Mesothelial cell of epicardium (in vitro differentiated cells): Measurements from ENCODE around the gene CRTC1. TPM values are rescaled to one million over a fixed set of nuclear protein-coding genes. Genes with fewer than 3 reads are reported as not detected.

Experiments
- DNase-seq, 2 experiments: peaks; one replicate each; pipeline ENCODE4 v3.0.0; 2021; ENCODE audit warnings: low spot score in 2 of 2; ENCODE audit not compliant: unreplicated experiment in 2 of 2
- H3K27ac Mint-ChIP-seq: 2 replicates; pipeline ENCODE4 v1.8.0; 2021; ENCODE audit warnings: mixed read lengths
- H3K27me3 Mint-ChIP-seq: 2 replicates; pipeline ENCODE4 v1.8.0; 2021; ENCODE audit warnings: low read depth, mixed read lengths
- H3K36me3 Mint-ChIP-seq: 2 replicates; pipeline ENCODE4 v1.8.0; 2021; ENCODE audit warnings: mixed read lengths
- H3K4me1 Mint-ChIP-seq: 2 replicates; pipeline ENCODE4 v1.8.0; 2021; ENCODE audit warnings: mixed read lengths
- H3K4me3 Mint-ChIP-seq: 2 replicates; pipeline ENCODE4 v1.8.0; 2021; ENCODE audit warnings: mild to moderate bottlenecking, moderate library complexity, mixed read lengths
- H3K9me3 Mint-ChIP-seq: 2 replicates; pipeline ENCODE4 v1.8.0; 2021; ENCODE audit warnings: mixed read lengths
- total RNA-seq: library from RNA; stranded (reverse); gene quantifications from 3 replicates; pipeline ENCODE4 v1.2.1, GENCODE V29; 2021
- TF ChIP-seq, protein P1 (sequence below): fragments of 200-600 bp; sonication (generic); IDR thresholded peaks from one replicate; pipeline ENCODE4 v1.5.0; 2021; ENCODE audit warnings: antibody characterized with exemption; ENCODE audit not compliant: unreplicated experiment

The CRTC1 gene
- total RNA-seq, 1 donor from 2014 or later = 31.9 TPM

DNA sequence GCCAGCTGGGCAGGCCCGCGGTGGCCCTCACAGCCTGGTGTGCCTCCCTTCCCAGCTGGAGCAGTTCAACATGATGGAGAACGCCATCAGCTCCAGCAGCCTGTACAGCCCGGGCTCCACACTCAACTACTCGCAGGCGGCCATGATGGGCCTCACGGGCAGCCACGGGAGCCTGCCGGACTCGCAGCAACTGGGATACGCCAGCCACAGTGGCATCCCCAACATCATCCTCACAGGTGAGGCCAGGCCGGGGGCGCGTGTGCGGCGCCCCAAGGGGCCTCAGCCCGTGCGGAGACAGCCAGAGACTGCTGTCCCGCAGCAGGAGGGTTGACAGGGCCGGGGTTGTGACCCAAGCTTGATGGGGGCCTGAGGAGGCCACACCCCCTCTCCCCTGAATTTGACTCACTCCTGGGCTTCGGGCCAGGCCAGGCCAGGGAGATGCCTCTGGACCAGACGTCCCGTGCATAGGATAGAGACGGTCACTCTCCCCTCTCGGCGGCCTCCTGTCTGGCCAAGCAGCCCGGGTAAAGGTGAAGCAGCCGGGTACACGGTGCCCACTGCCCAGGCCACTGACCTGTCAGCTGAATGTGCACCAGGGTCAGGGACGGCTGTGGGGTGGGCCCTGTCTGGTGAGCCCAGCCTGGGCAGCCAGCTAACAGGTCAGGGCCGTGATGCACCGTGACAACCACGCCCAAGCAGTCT is 92.3 kb downstream of the CRTC1 start:
- peaks cover 38% of the 10 kb centered on the region for H3K27me3 Mint-ChIP-seq
- TF ChIP-seq, protein P1, sequence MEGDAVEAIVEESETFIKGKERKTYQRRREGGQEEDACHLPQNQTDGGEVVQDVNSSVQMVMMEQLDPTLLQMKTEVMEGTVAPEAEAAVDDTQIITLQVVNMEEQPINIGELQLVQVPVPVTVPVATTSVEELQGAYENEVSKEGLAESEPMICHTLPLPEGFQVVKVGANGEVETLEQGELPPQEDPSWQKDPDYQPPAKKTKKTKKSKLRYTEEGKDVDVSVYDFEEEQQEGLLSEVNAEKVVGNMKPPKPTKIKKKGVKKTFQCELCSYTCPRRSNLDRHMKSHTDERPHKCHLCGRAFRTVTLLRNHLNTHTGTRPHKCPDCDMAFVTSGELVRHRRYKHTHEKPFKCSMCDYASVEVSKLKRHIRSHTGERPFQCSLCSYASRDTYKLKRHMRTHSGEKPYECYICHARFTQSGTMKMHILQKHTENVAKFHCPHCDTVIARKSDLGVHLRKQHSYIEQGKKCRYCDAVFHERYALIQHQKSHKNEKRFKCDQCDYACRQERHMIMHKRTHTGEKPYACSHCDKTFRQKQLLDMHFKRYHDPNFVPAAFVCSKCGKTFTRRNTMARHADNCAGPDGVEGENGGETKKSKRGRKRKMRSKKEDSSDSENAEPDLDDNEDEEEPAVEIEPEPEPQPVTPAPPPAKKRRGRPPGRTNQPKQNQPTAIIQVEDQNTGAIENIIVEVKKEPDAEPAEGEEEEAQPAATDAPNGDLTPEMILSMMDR = no peak
- DNase-seq = peak in 1 of 2 experiments; percentile 15
- no peaks in the 10 kb centered on the region for H3K36me3 Mint-ChIP-seq
- no peak overlapping the region for H3K4me3 Mint-ChIP-seq
- no peaks in the 10 kb centered on the region for H3K9me3 Mint-ChIP-seq
- H3K4me1 Mint-ChIP-seq = peaks cover 5% of the 10 kb centered on the region
- no peak overlapping the region for H3K27ac Mint-ChIP-seq

DNA sequence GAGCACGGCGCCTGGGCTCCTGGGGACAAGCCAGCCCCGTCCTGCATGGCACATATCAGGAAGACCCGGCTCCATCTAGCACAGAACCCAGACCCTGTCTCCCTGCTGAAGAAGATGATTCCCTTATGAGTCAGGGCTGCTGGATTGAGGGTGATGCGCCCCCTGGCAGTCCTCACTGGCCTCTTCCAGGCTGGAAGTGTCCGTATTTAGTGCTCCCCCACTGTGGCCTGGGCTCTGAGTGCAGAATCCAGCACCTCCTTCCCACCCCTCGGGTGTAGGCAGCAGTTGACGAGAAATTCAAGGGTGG is 92.8 kb downstream of the CRTC1 start:
- no peaks in the 10 kb centered on the region for H3K36me3 Mint-ChIP-seq
- peaks cover 38% of the 10 kb centered on the region for H3K27me3 Mint-ChIP-seq
- no peak overlapping the region for H3K4me3 Mint-ChIP-seq
- peaks cover 5% of the 10 kb centered on the region for H3K4me1 Mint-ChIP-seq
- H3K27ac Mint-ChIP-seq = no peak overlapping the region
- TF ChIP-seq, protein P1 = no peak
- H3K9me3 Mint-ChIP-seq = no peaks in the 10 kb centered on the region
- DNase-seq = no peak

DNA sequence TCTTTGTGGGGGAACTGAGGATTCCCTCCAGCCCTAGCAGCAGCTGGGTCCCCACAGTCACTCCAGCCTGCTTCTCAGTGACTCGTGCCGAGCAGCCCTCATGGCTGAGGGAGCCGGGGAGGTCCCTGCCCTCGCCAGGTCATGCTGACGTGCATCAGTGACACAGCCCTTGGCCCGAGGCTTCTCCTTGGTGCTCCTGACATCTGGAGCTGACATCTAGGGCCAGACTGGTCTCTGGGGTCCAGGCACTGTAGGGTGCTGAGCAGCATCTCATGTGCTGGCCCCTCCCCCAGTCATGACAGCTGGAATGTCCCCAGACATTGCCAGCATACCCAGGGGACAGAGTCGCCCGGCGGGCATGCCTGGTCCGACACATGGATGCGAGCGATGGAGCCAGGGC is 93.3 kb downstream of the CRTC1 start:
- Mint-ChIP-seq H3K9me3 (no peaks in the 10 kb centered on the region), H3K4me1 (peaks cover 5% of the 10 kb centered on the region), H3K27me3 (peaks cover 38% of the 10 kb centered on the region)

DNA sequence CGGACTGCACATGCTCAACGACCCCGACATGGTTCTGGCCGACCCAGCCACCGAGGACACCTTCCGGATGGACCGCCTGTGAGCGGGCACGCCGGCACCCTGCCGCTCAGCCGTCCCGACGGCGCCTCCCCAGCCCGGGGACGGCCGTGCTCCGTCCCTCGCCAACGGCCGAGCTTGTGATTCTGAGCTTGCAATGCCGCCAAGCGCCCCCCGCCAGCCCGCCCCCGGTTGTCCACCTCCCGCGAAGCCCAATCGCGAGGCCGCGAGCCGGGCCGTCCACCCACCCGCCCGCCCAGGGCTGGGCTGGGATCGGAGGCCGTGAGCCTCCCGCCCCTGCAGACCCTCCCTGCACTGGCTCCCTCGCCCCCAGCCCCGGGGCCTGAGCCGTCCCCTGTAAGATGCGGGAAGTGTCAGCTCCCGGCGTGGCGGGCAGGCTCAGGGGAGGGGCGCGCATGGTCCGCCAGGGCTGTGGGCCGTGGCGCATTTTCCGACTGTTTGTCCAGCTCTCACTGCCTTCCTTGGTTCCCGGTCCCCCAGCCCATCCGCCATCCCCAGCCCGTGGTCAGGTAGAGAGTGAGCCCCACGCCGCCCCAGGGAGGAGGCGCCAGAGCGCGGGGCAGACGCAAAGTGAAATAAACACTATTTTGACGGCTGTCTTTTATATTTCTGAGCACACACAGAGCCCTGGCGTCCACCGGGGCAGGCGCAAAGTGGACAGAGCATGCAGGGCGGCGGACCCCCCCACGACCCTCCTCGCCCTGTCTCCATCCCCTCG is 94.0 kb downstream of the CRTC1 start:
- TF ChIP-seq, protein P1 = no peak
- Mint-ChIP-seq H3K36me3 (no peaks in the 10 kb centered on the region), H3K4me1 (peaks cover 5% of the 10 kb centered on the region), H3K4me3 (peak overlapping the region; percentile 52), H3K27ac (no peak overlapping the region), H3K27me3 (peaks cover 42% of the 10 kb centered on the region), H3K9me3 (no peaks in the 10 kb centered on the region)
- peak in 1 of 2 experiments; percentile 19 for DNase-seq

More for the DNA sequence above, 93.3 kb downstream of the CRTC1 start:
- Mint-ChIP-seq H3K4me3 (no peak overlapping the region), H3K27ac (no peak overlapping the region), H3K36me3 (no peaks in the 10 kb centered on the region)
- TF ChIP-seq, protein P1 = no peak
- no peak for DNase-seq

DNA sequence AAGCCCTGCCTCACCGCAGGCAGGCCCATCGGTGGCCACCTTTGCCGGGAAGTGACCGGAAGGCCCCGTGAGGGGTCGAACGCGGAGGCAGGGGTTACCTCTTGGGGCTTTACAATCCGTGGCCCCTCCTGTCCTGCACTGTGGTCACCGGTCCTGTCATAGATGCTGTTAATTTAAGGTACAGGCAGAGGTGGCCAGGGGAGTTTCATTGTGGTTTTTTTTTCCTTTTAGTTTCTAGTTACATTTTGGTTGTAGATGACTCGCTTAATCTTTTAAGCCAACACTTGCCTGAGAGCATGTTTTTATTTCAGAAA is 94.6 kb downstream of the CRTC1 start:
- H3K27me3 Mint-ChIP-seq = peaks cover 46% of the 10 kb centered on the region
- peaks cover 5% of the 10 kb centered on the region for H3K4me1 Mint-ChIP-seq
- no peak for DNase-seq
- H3K36me3 Mint-ChIP-seq = no peaks in the 10 kb centered on the region
- no peak overlapping the region for H3K4me3 Mint-ChIP-seq
- TF ChIP-seq, protein P1 = no peak
- H3K27ac Mint-ChIP-seq = no peak overlapping the region
- no peaks in the 10 kb centered on the region for H3K9me3 Mint-ChIP-seq
